Neural progenitor cell (in vitro differentiated cells): ENCODE measurements around the gene TMEM95. TPM values are rescaled to one million over a fixed set of nuclear protein-coding genes. Genes with fewer than 3 reads are reported as not detected.

Source experiments
- DNase-seq: peaks from one replicate; pipeline ENCODE4 v3.0.0-alpha.2; 2016; ENCODE audit warnings: low spot score
- H2AFZ ChIP-seq: fragments of 200-600 bp; sonication (generic); replicated peaks from 2 replicates; pipeline ENCODE4 v1.6.1; 2016; ENCODE audit warnings: antibody characterized with exemption
- H3F3A ChIP-seq: fragments of 200-600 bp; sonication (generic); 2 replicates; pipeline ENCODE4 v1.6.1; 2016; ENCODE audit warnings: antibody characterized with exemption, low read depth
- H3K27ac ChIP-seq: fragments of 200-600 bp; sonication (generic); 2 replicates; pipeline ENCODE4 v1.5.1; 2016; ENCODE audit warnings: mild to moderate bottlenecking
- H3K27me3 ChIP-seq: fragments of 200-600 bp; sonication (generic); 2 replicates; pipeline ENCODE4 v1.6.1; 2016; ENCODE audit warnings: mild to moderate bottlenecking, moderate library complexity
- H3K36me3 ChIP-seq: fragments of 200-600 bp; sonication (generic); 2 replicates; pipeline ENCODE4 v1.5.1; 2016
- H3K4me1 ChIP-seq: fragments of 200-600 bp; sonication (generic); 2 replicates; pipeline ENCODE4 v1.6.1; 2016; ENCODE audit warnings: mixed run types
- H3K4me2 ChIP-seq: fragments of 200-600 bp; sonication (generic); 2 replicates; pipeline ENCODE4 v1.6.1; 2016
- H3K4me3 ChIP-seq: fragments of 200-600 bp; sonication (generic); 2 replicates; pipeline ENCODE4 v1.5.1; 2016
- H3K79me2 ChIP-seq: fragments of 200-600 bp; sonication (generic); 2 replicates; pipeline ENCODE4 v1.6.1; 2016; ENCODE audit warnings: low read depth
- H3K9ac ChIP-seq: fragments of 200-600 bp; sonication (generic); 2 replicates; pipeline ENCODE4 v1.6.1; 2016
- H3K9me3 ChIP-seq: fragments of 200-600 bp; sonication (generic); 2 replicates; pipeline ENCODE4 v1.5.1; 2016; ENCODE audit warnings: low read depth
- H4K20me1 ChIP-seq: fragments of 200-600 bp; sonication (generic); 2 replicates; pipeline ENCODE4 v1.6.1; 2016; ENCODE audit warnings: low read depth
- H3K27ac Mint-ChIP-seq: 3 replicates; pipeline ENCODE4 v1.8.0; 2021; ENCODE audit warnings: mixed read lengths
- H3K27me3 Mint-ChIP-seq: 2 replicates; pipeline ENCODE4 v1.8.0; 2022; ENCODE audit warnings: low read depth, mild to moderate bottlenecking, inconsistent platforms, moderate library complexity, mixed read lengths; ENCODE audit not compliant: insufficient read depth
- H3K36me3 Mint-ChIP-seq: 3 replicates; pipeline ENCODE4 v1.8.0; 2021; ENCODE audit warnings: mixed read lengths
- H3K4me1 Mint-ChIP-seq: 3 replicates; pipeline ENCODE4 v1.8.0; 2021; ENCODE audit warnings: mixed read lengths
- H3K4me3 Mint-ChIP-seq: 3 replicates; pipeline ENCODE4 v1.8.0; 2021; ENCODE audit warnings: mild to moderate bottlenecking, moderate library complexity, mixed read lengths
- H3K9me3 Mint-ChIP-seq: 3 replicates; pipeline ENCODE4 v1.8.0; 2020; ENCODE audit warnings: mixed read lengths
- EZH2 ChIP-seq: fragments of 200-600 bp; sonication (generic); IDR thresholded peaks from 2 replicates; pipeline ENCODE4 v1.6.1; 2017; ENCODE audit warnings: antibody characterized with exemption, mild to moderate bottlenecking, moderate library complexity
- EZH2phosphoT487 ChIP-seq: fragments of 200-600 bp; sonication (generic); IDR thresholded peaks from 2 replicates; pipeline ENCODE4 v1.6.1; 2017; ENCODE audit warnings: antibody characterized with exemption
- total RNA-seq: library from RNA; depleted of rRNA; stranded (reverse); fragments of >200 nt; gene quantifications from 2 replicates; pipeline ENCODE4 v1.2.3, GENCODE V29; 2015; ENCODE audit warnings: low replicate concordance
- TF ChIP-seq, protein P1 (sequence below): fragments of 200-600 bp; sonication (generic); IDR thresholded peaks from 2 replicates; pipeline ENCODE4 v1.5.1; 2017; ENCODE audit warnings: antibody characterized with exemption, mild to moderate bottlenecking

TMEM95 gene
- total RNA-seq, 1 donor from 2014 or later, result not detected

DNA sequence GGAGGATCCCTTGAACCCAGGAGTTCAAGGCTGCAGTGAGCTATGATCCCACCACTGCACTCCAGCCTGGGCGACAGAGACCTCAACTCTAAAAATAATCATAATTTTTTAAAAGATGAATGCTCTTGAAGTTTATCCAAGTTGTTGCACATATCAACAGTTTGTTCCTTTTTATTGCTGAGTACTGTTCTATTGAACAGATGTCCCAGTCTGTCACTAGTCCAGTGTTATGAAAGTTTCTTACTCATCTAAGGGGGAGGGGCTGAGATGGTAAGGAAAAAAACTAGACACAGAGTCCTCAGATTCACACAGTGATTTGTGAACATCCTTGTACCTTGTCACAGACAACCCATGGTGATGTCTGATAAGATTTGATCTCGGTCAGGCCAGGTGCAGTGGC is 14.8 kb upstream of the TMEM95 start:
- no peaks in the 10 kb centered on the region for H3K36me3 Mint-ChIP-seq
- peaks cover 12% of the 10 kb centered on the region for H3F3A ChIP-seq
- no peak overlapping the region for H3K27ac ChIP-seq
- TF ChIP-seq EZH2 (no peak), EZH2phosphoT487 (no peak)
- TF ChIP-seq, protein P1, sequence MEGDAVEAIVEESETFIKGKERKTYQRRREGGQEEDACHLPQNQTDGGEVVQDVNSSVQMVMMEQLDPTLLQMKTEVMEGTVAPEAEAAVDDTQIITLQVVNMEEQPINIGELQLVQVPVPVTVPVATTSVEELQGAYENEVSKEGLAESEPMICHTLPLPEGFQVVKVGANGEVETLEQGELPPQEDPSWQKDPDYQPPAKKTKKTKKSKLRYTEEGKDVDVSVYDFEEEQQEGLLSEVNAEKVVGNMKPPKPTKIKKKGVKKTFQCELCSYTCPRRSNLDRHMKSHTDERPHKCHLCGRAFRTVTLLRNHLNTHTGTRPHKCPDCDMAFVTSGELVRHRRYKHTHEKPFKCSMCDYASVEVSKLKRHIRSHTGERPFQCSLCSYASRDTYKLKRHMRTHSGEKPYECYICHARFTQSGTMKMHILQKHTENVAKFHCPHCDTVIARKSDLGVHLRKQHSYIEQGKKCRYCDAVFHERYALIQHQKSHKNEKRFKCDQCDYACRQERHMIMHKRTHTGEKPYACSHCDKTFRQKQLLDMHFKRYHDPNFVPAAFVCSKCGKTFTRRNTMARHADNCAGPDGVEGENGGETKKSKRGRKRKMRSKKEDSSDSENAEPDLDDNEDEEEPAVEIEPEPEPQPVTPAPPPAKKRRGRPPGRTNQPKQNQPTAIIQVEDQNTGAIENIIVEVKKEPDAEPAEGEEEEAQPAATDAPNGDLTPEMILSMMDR, result no peak
- H3K9ac ChIP-seq, result no peak overlapping the region
- peaks cover 9% of the 10 kb centered on the region for H3K27me3 Mint-ChIP-seq
- peaks cover 7% of the 10 kb centered on the region for H3K4me1 ChIP-seq
- no peaks in the 10 kb centered on the region for H3K9me3 ChIP-seq
- no peaks in the 10 kb centered on the region for H4K20me1 ChIP-seq
- no peaks in the 10 kb centered on the region for H3K36me3 ChIP-seq
- H3K4me1 Mint-ChIP-seq, result peaks cover 7% of the 10 kb centered on the region
- H3K27ac Mint-ChIP-seq, result no peak overlapping the region
- H3K27me3 ChIP-seq, result no peaks in the 10 kb centered on the region
- no peaks in the 10 kb centered on the region for H3K9me3 Mint-ChIP-seq
- H3K4me3 ChIP-seq, result no peak overlapping the region
- H3K4me2 ChIP-seq, result no peak overlapping the region
- H3K4me3 Mint-ChIP-seq, result no peak overlapping the region
- no peak for DNase-seq
- no peaks in the 10 kb centered on the region for H3K79me2 ChIP-seq
- H2AFZ ChIP-seq, result no peak overlapping the region

DNA sequence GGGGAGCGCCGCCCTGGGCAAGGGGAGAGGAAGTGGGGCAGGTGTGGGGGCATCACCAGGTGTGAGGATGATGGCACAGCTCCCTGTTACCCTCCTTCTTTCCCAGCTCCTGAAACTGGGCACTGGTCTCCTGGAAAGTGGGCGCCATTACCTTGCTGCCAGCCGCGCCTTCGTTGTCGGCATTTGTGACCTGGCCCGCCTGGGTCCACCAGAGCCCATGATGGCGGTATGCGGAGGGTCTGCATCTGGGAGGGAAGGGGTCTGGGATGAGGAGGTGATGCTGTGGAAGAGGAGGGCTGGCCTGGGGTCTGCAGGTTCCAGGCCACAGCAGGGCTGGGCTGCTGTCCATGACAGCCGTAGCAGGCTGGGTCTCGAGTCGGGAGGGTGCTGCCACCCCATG is 13.1 kb upstream of the TMEM95 start:
- Mint-ChIP-seq H3K9me3 (no peaks in the 10 kb centered on the region), H3K4me3 (no peak overlapping the region), H3K27ac (no peak overlapping the region), H3K4me1 (peaks cover 8% of the 10 kb centered on the region), H3K27me3 (peaks cover 7% of the 10 kb centered on the region), H3K36me3 (no peaks in the 10 kb centered on the region)
- H3K27me3 ChIP-seq, result no peaks in the 10 kb centered on the region
- no peaks in the 10 kb centered on the region for H3K79me2 ChIP-seq
- H3K4me3 ChIP-seq, result no peak overlapping the region
- H3K4me2 ChIP-seq, result no peak overlapping the region
- H3K36me3 ChIP-seq, result no peaks in the 10 kb centered on the region
- DNase-seq, result no peak
- no peak overlapping the region for H3K9ac ChIP-seq
- peaks cover 17% of the 10 kb centered on the region for H3F3A ChIP-seq
- H3K9me3 ChIP-seq, result no peaks in the 10 kb centered on the region
- H3K27ac ChIP-seq, result no peak overlapping the region
- TF ChIP-seq EZH2phosphoT487 (no peak), EZH2 (no peak)
- TF ChIP-seq, protein P1, result no peak
- peaks cover 2% of the 10 kb centered on the region for H3K4me1 ChIP-seq
- no peak overlapping the region for H2AFZ ChIP-seq
- H4K20me1 ChIP-seq, result no peaks in the 10 kb centered on the region

DNA sequence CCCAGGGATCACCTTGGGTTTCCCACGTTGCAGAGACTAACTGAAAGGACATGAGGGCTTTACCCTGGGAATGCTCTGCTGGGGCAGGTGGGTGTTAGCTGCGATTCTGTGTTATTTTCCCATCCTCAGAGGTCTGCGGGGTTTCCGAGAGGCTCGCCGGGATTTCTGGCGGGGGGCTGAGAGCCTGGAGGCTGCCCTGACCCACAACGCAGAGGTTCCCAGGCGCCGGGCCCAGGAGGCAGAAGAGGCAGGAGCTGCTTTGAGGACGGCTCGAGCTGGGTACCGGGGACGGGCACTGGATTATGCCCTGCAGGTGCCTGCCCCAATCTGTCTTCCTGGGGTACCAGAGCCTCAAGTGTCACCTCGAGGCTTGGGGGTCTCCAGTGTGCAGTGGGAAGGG is 11.7 kb upstream of the TMEM95 start:
- no peaks in the 10 kb centered on the region for H3K27me3 ChIP-seq
- no peaks in the 10 kb centered on the region for H3K4me1 ChIP-seq
- Mint-ChIP-seq H3K36me3 (no peaks in the 10 kb centered on the region), H3K27ac (no peak overlapping the region), H3K4me1 (peaks cover 3% of the 10 kb centered on the region), H3K4me3 (no peak overlapping the region), H3K9me3 (no peaks in the 10 kb centered on the region), H3K27me3 (peaks cover 7% of the 10 kb centered on the region)
- H3K4me2 ChIP-seq, result no peak overlapping the region
- H3K79me2 ChIP-seq, result no peaks in the 10 kb centered on the region
- H3K4me3 ChIP-seq, result no peak overlapping the region
- H3F3A ChIP-seq, result peaks cover 5% of the 10 kb centered on the region
- H4K20me1 ChIP-seq, result no peaks in the 10 kb centered on the region
- no peak overlapping the region for H3K9ac ChIP-seq
- DNase-seq, result no peak
- no peaks in the 10 kb centered on the region for H3K9me3 ChIP-seq
- no peak overlapping the region for H2AFZ ChIP-seq
- no peaks in the 10 kb centered on the region for H3K36me3 ChIP-seq
- H3K27ac ChIP-seq, result no peak overlapping the region
- TF ChIP-seq, protein P1, result no peak
- TF ChIP-seq EZH2 (no peak), EZH2phosphoT487 (no peak)
